Measurements from ENCODE around the gene FBXW2. TPM values are rescaled to one million over a fixed set of nuclear protein-coding genes. Genes with fewer than 3 reads are reported as not detected.
A peak's percentile ranks its signal among the peaks of the same experiment; 100 is the strongest.

The FBXW2 gene
- polyA plus RNA-seq, 1 of the 3 experiments (the other 2 are of a cell fraction): 40.1 TPM

GRCh38 chr9:120736881-120737280 lies 56.3 kb downstream of the FBXW2 start:
- H3K4me1 ChIP-seq (ENCODE audit: control insufficient read depth in 1 of 2, insufficient read depth in 2 of 2, low read depth in 1 of 2, low read length in 1 of 2): peaks cover 0 to 7% of the 10 kb centered on the region in 2 experiments; a peak in 1 of 4 replicates
- H3K27me3 ChIP-seq (ENCODE audit: insufficient read depth): no peaks in the 10 kb centered on the region
- H3F3A ChIP-seq (replicated peaks; ENCODE audit: insufficient read depth): peaks cover 6% of the 10 kb centered on the region
- no peaks in the 10 kb centered on the region for H3K79me2 ChIP-seq (ENCODE audit: insufficient read depth)
- no peak overlapping the region for H2AFZ ChIP-seq (ENCODE audit: low read depth)
- WGBS (ENCODE audit: low lambda C conversion rate): 85% methylated on average over 2 of the region's 2 CpGs
- no peaks in the 10 kb centered on the region for H4K20me1 ChIP-seq (ENCODE audit: insufficient read depth)
- CTCF ChIA-PET: interaction anchor here (1.1 to 2.6 kb wide), 2 partner anchors 17 to 117 kb away, joined by 3 to 9 read pairs; no protein-coding TSS in a partner anchor
- no peak overlapping the region for H3K27ac ChIP-seq (ENCODE audit: low read depth in 2 of 2, low read length in 1 of 2)
- H3K36me3 ChIP-seq (replicated peaks in 1 of 2; ENCODE audit: control insufficient read depth in 1 of 2, insufficient read depth in 2 of 2, low read length in 1 of 2): no peaks in the 10 kb centered on the region
- H3K9ac ChIP-seq: no peak overlapping the region
- POLR2A ChIA-PET: no interaction called here
- H3K4me2 ChIP-seq: no peak overlapping the region
- H3K9me2 ChIP-seq: no peaks in the 10 kb centered on the region
- no peak for DNase-seq
- no peak overlapping the region for H3K4me3 ChIP-seq (ENCODE audit: low read depth in 2 of 2, low read length in 1 of 2)
- no peaks in the 10 kb centered on the region for H3K9me3 ChIP-seq
- TF ChIP-seq FOXM1 (IDR thresholded peaks at IDR 0.05; ENCODE audit: low read depth) (no peak), NRF1 (IDR thresholded peaks at IDR 0.05; ENCODE audit: low read depth, low read length) (no peak), MAX (IDR thresholded peaks at IDR 0.05; ENCODE audit: low read depth) (no peak), RCOR1 (IDR thresholded peaks at IDR 0.05; ENCODE audit: low read length) (no peak), EP300 (IDR thresholded peaks at IDR 0.05; ENCODE audit: borderline replicate concordance in 1 of 2, low read depth in 1 of 2, low read length in 1 of 2) (no peak), FOSL2 (IDR thresholded peaks at IDR 0.05; ENCODE audit: borderline replicate concordance, low read depth) (no peak)
- TF ChIP-seq, protein P1, sequence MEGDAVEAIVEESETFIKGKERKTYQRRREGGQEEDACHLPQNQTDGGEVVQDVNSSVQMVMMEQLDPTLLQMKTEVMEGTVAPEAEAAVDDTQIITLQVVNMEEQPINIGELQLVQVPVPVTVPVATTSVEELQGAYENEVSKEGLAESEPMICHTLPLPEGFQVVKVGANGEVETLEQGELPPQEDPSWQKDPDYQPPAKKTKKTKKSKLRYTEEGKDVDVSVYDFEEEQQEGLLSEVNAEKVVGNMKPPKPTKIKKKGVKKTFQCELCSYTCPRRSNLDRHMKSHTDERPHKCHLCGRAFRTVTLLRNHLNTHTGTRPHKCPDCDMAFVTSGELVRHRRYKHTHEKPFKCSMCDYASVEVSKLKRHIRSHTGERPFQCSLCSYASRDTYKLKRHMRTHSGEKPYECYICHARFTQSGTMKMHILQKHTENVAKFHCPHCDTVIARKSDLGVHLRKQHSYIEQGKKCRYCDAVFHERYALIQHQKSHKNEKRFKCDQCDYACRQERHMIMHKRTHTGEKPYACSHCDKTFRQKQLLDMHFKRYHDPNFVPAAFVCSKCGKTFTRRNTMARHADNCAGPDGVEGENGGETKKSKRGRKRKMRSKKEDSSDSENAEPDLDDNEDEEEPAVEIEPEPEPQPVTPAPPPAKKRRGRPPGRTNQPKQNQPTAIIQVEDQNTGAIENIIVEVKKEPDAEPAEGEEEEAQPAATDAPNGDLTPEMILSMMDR (IDR thresholded peaks at IDR 0.05): no peak

DNA sequence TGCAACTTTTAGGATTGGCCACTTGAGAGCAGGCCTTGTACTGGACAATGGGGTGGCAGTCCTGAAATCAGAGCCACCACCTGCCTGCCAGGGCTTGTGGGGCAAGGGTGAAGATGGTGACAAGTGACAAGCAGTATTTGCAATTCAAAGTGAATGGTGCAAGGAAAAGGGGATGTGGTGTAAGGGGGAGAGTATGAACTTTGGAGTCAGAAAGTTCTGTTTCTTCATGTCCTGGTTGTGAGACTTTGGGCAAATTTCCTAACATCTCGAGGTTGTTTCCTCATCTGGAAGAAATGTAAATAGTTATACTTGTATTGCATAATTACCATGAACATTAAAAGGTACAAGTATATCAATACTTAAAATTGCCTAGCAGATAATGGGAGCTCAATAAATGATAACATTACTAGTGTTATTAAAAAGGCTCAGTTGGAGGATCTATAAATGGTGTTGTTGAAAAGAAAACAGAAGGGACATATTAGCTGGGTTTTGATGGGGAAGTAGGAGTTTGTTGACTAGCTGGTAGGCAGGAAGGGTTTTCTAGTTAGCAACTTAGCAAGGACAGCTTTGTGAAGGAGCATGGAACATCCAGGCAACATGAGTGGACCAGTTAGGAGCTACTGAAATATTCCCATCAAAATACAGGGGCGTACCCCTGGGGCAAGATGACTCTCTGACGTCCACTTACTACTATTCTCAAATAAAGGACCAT lies 57.6 kb downstream of the FBXW2 start:
- ChIA-PET CTCF (interaction anchor here (1.1 to 2.6 kb wide), 2 partner anchors 18 to 116 kb away, joined by 3 to 9 read pairs; no protein-coding TSS in a partner anchor), POLR2A (no interaction called here)
- no peaks in the 10 kb centered on the region for H4K20me1 ChIP-seq (ENCODE audit: insufficient read depth)
- no peak overlapping the region for H3K4me3 ChIP-seq (ENCODE audit: low read depth in 2 of 2, low read length in 1 of 2)
- no peak overlapping the region for H2AFZ ChIP-seq (ENCODE audit: low read depth)
- H3K79me2 ChIP-seq (ENCODE audit: insufficient read depth): no peaks in the 10 kb centered on the region
- H3K27ac ChIP-seq (ENCODE audit: low read depth in 2 of 2, low read length in 1 of 2): peak overlapping the region in 1 of 2 experiments; percentile 12; a peak in 1 of 4 replicates
- no peaks in the 10 kb centered on the region for H3K36me3 ChIP-seq (replicated peaks in 1 of 2; ENCODE audit: control insufficient read depth in 1 of 2, insufficient read depth in 2 of 2, low read length in 1 of 2)
- TF ChIP-seq MEF2A (IDR thresholded peaks at IDR 0.05; ENCODE audit: borderline replicate concordance, low read depth) (no peak), MAX (IDR thresholded peaks at IDR 0.05; ENCODE audit: low read depth) (no peak), YY1 (IDR thresholded peaks at IDR 0.05; ENCODE audit: low read depth) (no peak)
- no peak overlapping the region for H3K4me2 ChIP-seq
- DNase-seq: no peak
- H3K9me2 ChIP-seq: no peaks in the 10 kb centered on the region
- H3K9ac ChIP-seq: no peak overlapping the region
- no peaks in the 10 kb centered on the region for H3F3A ChIP-seq (replicated peaks; ENCODE audit: insufficient read depth)
- H3K9me3 ChIP-seq: no peaks in the 10 kb centered on the region
- no peaks in the 10 kb centered on the region for H3K27me3 ChIP-seq (ENCODE audit: insufficient read depth)
- WGBS (ENCODE audit: low lambda C conversion rate): 81% methylated on average over 3 of the region's 3 CpGs
- H3K4me1 ChIP-seq (ENCODE audit: control insufficient read depth in 1 of 2, insufficient read depth in 2 of 2, low read depth in 1 of 2, low read length in 1 of 2): peaks cover 0 to 14% of the 10 kb centered on the region in 2 experiments; a peak in 1 of 4 replicates
